HEK293 (cell line): ENCODE measurements around the gene WRAP53.
"Not testable (repeated sequence)": the region's sequence is repeated elsewhere in the genome, so short reads cannot be mapped to it uniquely, and the experiment has no call there.

ENCODE experiments used
- CTCF ChIA-PET: fragments of 350-600 bp; formaldehyde crosslinking; extraction: SDS; loops from one replicate; lab custom pipeline; 2021; ENCODE audit warnings: antibody characterized with exemption; lab: Yijun Ruan, JAX
- POLR2A ChIA-PET: fragments of 300-600 bp; formaldehyde crosslinking; extraction: SDS; loops from one replicate; lab custom pipeline; 2020; ENCODE audit warnings: antibody characterized with exemption, inconsistent platforms; lab: Yijun Ruan, JAX
- H3K27ac ChIP-seq: fragments of 200-500 bp; sonication (Bioruptor generic); 2 replicates; pipeline ENCODE4 v1.5.1; 2014; ENCODE audit warnings: low read depth, low read length, control low read depth, inconsistent platforms; ENCODE audit errors: extremely low read depth
- H3K36me3 ChIP-seq, 2 experiments: fragments of 200-500 bp in 1 of 2; sonication (Bioruptor generic) in 1 of 2; 1 replicate in 1 of 2; 2 replicates in 1 of 2; pipeline ENCODE4 v1.5.1; 2014 to 2017; ENCODE audit warnings: inconsistent platforms in 2 of 2, low read length in 2 of 2; ENCODE audit not compliant: control insufficient read depth in 2 of 2, insufficient read depth in 1 of 2
- H3K4me1 ChIP-seq: fragments of 200-500 bp; sonication (Bioruptor generic); 2 replicates; pipeline ENCODE4 v1.5.1; 2014; ENCODE audit warnings: mild to moderate bottlenecking, low read length, inconsistent platforms; ENCODE audit not compliant: control insufficient read depth, insufficient read depth
- H3K4me3 ChIP-seq: 2 replicates; pipeline ENCODE4 v1.5.1; 2011; ENCODE audit warnings: low read depth, mild to moderate bottlenecking, control low read depth, low read length, moderate library complexity
- H3K9me3 ChIP-seq: fragments of 200-500 bp; sonication (Bioruptor generic); 2 replicates; pipeline ENCODE4 v1.5.1; 2014; ENCODE audit warnings: low read depth, low read length, inconsistent platforms; ENCODE audit not compliant: control insufficient read depth, insufficient read depth
- FEZF1 ChIP-seq: fragments of 450-650 bp; formaldehyde crosslinking; IDR thresholded peaks from 2 replicates; pipeline ENCODE4 v1.5.1; 2016; ENCODE audit warnings: missing biosample characterization, missing genetic modification characterization
- HOXA7 ChIP-seq: sonication (generic); formaldehyde crosslinking; IDR thresholded peaks from 2 replicates; pipeline ENCODE4 v1.8.1; 2022; ENCODE audit warnings: missing genetic modification reagents, borderline replicate concordance
- MEIS1 ChIP-seq: sonication (generic); formaldehyde crosslinking; IDR thresholded peaks from 2 replicates; pipeline ENCODE4 v1.8.1; 2022; ENCODE audit warnings: missing genetic modification reagents, mild to moderate bottlenecking, borderline replicate concordance
- MYNN ChIP-seq: fragments of 450-650 bp; formaldehyde crosslinking; IDR thresholded peaks from 2 replicates; pipeline ENCODE4 v1.5.1; 2016; ENCODE audit warnings: missing biosample characterization, missing genetic modification characterization, borderline replicate concordance
- SP7 ChIP-seq: fragments of 450-650 bp; formaldehyde crosslinking; IDR thresholded peaks from 2 replicates; pipeline ENCODE4 v1.5.1; 2016; ENCODE audit warnings: missing biosample characterization, missing genetic modification characterization
- TCF7L2 ChIP-seq: IDR thresholded peaks from 2 replicates; pipeline ENCODE4 v1.6.1; 2011; ENCODE audit warnings: low read depth, mild to moderate bottlenecking, inconsistent platforms, low read length, moderate library complexity, borderline replicate concordance
- WT1 ChIP-seq: fragments of 450-650 bp; formaldehyde crosslinking; IDR thresholded peaks from 2 replicates; pipeline ENCODE4 v1.5.1; 2016; ENCODE audit warnings: missing biosample characterization, missing genetic modification characterization
- ZBTB20 ChIP-seq: fragments of 450-650 bp; formaldehyde crosslinking; IDR thresholded peaks from 2 replicates; pipeline ENCODE4 v1.5.1; 2016; ENCODE audit warnings: missing biosample characterization, missing genetic modification characterization
- ZNF10 ChIP-seq: fragments of 450-650 bp; formaldehyde crosslinking; IDR thresholded peaks from 2 replicates; pipeline ENCODE4 v1.5.1; 2017; ENCODE audit warnings: missing biosample characterization, missing genetic modification characterization
- ZNF16 ChIP-seq: fragments of 450-650 bp; formaldehyde crosslinking; IDR thresholded peaks from 2 replicates; pipeline ENCODE4 v1.5.1; 2016; ENCODE audit warnings: low read depth, missing biosample characterization, missing genetic modification characterization
- ZNF2 ChIP-seq: fragments of 450-650 bp; formaldehyde crosslinking; IDR thresholded peaks from 2 replicates; pipeline ENCODE4 v1.5.1; 2016; ENCODE audit warnings: missing biosample characterization, missing genetic modification characterization
- ZNF350 ChIP-seq: fragments of 450-650 bp; formaldehyde crosslinking; IDR thresholded peaks from 2 replicates; pipeline ENCODE4 v1.5.0; 2017; ENCODE audit warnings: missing biosample characterization, mild to moderate bottlenecking, missing genetic modification characterization
- ZNF600 ChIP-seq: fragments of 450-650 bp; formaldehyde crosslinking; IDR thresholded peaks from 2 replicates; pipeline ENCODE4 v1.5.1; 2016; ENCODE audit warnings: missing biosample characterization, missing genetic modification characterization
- ZNF621 ChIP-seq: fragments of 450-650 bp; formaldehyde crosslinking; IDR thresholded peaks from 2 replicates; pipeline ENCODE4 v1.5.1; 2017; ENCODE audit warnings: missing biosample characterization, missing genetic modification characterization
- ZNF791 ChIP-seq: fragments of 450-650 bp; formaldehyde crosslinking; IDR thresholded peaks from 2 replicates; pipeline ENCODE4 v1.5.1; 2016; ENCODE audit warnings: missing biosample characterization, missing genetic modification characterization
- TF ChIP-seq, protein P1 (sequence below): fragments of 450-650 bp; formaldehyde crosslinking; IDR thresholded peaks from 2 replicates; pipeline ENCODE4 v1.5.1; 2016; ENCODE audit warnings: missing biosample characterization, missing genetic modification characterization
- TF ChIP-seq, protein P2 (sequence below): sonication (generic); formaldehyde crosslinking; IDR thresholded peaks from 2 replicates; pipeline ENCODE4 v1.8.1; 2022; ENCODE audit warnings: mild to moderate bottlenecking, moderate library complexity, missing genetic modification reagents

WRAP53 gene

DNA sequence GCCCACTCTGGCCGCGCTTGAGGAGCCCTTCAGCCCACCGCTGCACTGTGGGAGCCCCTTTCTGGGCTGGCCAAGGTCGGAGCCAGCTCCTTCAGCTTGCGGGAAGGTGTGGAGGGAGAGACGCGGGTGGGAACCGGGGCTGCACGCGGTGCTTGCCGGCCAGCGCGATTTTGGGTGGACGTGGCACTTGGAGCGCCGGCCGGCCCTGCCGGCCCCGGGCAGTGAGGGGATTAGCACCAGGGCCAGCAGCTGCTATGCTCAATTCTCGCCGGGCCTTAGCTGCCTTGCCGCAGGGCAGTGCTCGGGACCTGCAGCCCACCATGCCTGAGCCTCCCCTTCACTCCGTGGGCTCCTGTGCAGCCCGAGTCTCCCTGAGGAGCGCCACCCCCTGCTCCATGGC lies 47.5 kb upstream of the WRAP53 start:
- Histone ChIP-seq H3K27ac (no peak overlapping the region), H3K4me1 (no peaks in the 10 kb centered on the region), H3K9me3 (no peaks in the 10 kb centered on the region), H3K4me3 (no peak overlapping the region), H3K36me3 (no peaks in the 10 kb centered on the region)
- CTCF ChIA-PET: interaction anchor here (1.4 to 2.8 kb wide), 2 partner anchors 8 to 47 kb away, joined by 5 to 17 read pairs; partner anchors contain the start of genes TP53 and WRAP53
- POLR2A ChIA-PET: interaction anchor here (0.6 to 2.2 kb wide), 3 partner anchors 14 to 46 kb away, joined by 4 to 10 read pairs (median 5); partner anchors contain the start of genes SAT2 and TP53
- TF ChIP-seq, protein P1, sequence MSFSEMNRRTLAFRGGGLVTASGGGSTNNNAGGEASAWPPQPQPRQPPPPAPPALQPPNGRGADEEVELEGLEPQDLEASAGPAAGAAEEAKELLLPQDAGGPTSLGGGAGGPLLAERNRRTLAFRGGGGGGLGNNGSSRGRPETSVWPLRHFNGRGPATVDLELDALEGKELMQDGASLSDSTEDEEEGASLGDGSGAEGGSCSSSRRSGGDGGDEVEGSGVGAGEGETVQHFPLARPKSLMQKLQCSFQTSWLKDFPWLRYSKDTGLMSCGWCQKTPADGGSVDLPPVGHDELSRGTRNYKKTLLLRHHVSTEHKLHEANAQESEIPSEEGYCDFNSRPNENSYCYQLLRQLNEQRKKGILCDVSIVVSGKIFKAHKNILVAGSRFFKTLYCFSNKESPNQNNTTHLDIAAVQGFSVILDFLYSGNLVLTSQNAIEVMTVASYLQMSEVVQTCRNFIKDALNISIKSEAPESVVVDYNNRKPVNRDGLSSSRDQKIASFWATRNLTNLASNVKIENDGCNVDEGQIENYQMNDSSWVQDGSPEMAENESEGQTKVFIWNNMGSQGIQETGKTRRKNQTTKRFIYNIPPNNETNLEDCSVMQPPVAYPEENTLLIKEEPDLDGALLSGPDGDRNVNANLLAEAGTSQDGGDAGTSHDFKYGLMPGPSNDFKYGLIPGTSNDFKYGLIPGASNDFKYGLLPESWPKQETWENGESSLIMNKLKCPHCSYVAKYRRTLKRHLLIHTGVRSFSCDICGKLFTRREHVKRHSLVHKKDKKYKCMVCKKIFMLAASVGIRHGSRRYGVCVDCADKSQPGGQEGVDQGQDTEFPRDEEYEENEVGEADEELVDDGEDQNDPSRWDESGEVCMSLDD: no peak
- no peak for TF ChIP-seq HOXA7 (CRISPR knock-in tag)
- no peak for TF ChIP-seq ZNF10 (tag by site-specific recombination)
- no peak for TF ChIP-seq ZNF16 (tag by site-specific recombination)
- TF ChIP-seq MEIS1 (CRISPR knock-in tag): no peak
- TF ChIP-seq MYNN: no peak
- TF ChIP-seq, protein P2, sequence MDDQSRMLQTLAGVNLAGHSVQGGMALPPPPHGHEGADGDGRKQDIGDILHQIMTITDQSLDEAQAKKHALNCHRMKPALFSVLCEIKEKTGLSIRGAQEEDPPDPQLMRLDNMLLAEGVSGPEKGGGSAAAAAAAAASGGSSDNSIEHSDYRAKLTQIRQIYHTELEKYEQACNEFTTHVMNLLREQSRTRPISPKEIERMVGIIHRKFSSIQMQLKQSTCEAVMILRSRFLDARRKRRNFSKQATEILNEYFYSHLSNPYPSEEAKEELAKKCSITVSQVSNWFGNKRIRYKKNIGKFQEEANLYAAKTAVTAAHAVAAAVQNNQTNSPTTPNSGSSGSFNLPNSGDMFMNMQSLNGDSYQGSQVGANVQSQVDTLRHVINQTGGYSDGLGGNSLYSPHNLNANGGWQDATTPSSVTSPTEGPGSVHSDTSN: no peak
- no peak for TF ChIP-seq ZNF350 (tag by site-specific recombination)
- no peak for TF ChIP-seq WT1 (tag by site-specific recombination)
- TF ChIP-seq ZNF600 (tag by site-specific recombination): no peak
- no peak for TF ChIP-seq SP7 (tag by site-specific recombination)
- no peak for TF ChIP-seq ZNF791
- TF ChIP-seq FEZF1: no peak

- not testable (repeated sequence) for H3K27ac ChIP-seq, H3K9me3 ChIP-seq, H3K36me3 ChIP-seq, H3K4me3 ChIP-seq, H3K4me1 ChIP-seq
- CTCF ChIA-PET: interaction anchor here (1.1 to 2.8 kb wide), 3 partner anchors 8 to 46 kb away, joined by 3 to 17 read pairs (median 5); partner anchors contain the start of genes TP53 and WRAP53
- POLR2A ChIA-PET: interaction anchor here (0.6 to 2.2 kb wide), 5 partner anchors 9 to 45 kb away, joined by 3 to 10 read pairs (median 4); partner anchors contain the start of genes ATP1B2, SAT2 and TP53
Observed at GRCh38 chr17:7641635-7642034, 46.6 kb upstream of the WRAP53 start.

GRCh38 chr17:7644775-7645174 lies 43.5 kb upstream of the WRAP53 start:
- no peak overlapping the region for H3K27ac ChIP-seq
- CTCF ChIA-PET: no interaction called here
- no peaks in the 10 kb centered on the region for H3K4me1 ChIP-seq
- TF ChIP-seq ZNF621 (tag by site-specific recombination) (no peak), TCF7L2 (no peak), ZNF350 (tag by site-specific recombination) (no peak), ZNF2 (tag by site-specific recombination) (no peak)
- no peaks in the 10 kb centered on the region for H3K36me3 ChIP-seq
- H3K9me3 ChIP-seq: no peaks in the 10 kb centered on the region
- no peak overlapping the region for H3K4me3 ChIP-seq
- POLR2A ChIA-PET: no interaction called here

DNA sequence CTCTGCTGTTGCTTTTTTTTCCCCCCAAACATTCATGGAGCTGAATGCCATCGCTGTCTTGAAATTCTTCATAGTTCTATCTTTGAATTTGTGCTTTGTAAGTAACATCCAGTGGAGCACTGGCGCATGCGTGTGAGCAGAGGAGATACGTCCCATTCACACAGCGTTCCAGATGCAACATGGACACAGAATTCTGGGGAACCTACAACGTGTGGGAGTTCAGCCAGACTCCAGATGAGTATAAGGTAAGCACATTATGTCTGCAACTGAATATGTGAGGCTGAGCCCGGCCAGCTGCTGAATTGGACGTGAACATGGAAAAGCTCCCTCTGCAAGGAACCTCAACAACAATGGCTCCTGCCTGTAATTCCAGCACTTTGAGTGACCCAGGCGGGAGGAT lies 41.8 kb upstream of the WRAP53 start:
- no peaks in the 10 kb centered on the region for H3K36me3 ChIP-seq
- no peaks in the 10 kb centered on the region for H3K9me3 ChIP-seq
- peaks cover 5% of the 10 kb centered on the region for H3K4me1 ChIP-seq
- no peak for TF ChIP-seq ZBTB20 (tag by site-specific recombination)
- H3K27ac ChIP-seq: no peak overlapping the region
- CTCF ChIA-PET: interaction anchor here (0.7 to 1.4 kb wide), 2 partner anchors 24 to 41 kb away, joined by 4 to 5 read pairs; partner anchors contain the start of gene TP53
- POLR2A ChIA-PET: interaction anchor here (1.0 to 2.2 kb wide), 2 partner anchors 10 to 41 kb away, joined by 5 to 6 read pairs; partner anchors contain the start of gene TP53
- H3K4me3 ChIP-seq: no peak overlapping the region
